ENCODE data around the gene TBC1D12.
A peak's percentile ranks its signal among the peaks of the same experiment; 100 is the strongest.
"Not testable (repeated sequence)": the region's sequence is repeated elsewhere in the genome, so short reads cannot be mapped to it uniquely, and the experiment has no call there.

Gene TBC1D12

DNA sequence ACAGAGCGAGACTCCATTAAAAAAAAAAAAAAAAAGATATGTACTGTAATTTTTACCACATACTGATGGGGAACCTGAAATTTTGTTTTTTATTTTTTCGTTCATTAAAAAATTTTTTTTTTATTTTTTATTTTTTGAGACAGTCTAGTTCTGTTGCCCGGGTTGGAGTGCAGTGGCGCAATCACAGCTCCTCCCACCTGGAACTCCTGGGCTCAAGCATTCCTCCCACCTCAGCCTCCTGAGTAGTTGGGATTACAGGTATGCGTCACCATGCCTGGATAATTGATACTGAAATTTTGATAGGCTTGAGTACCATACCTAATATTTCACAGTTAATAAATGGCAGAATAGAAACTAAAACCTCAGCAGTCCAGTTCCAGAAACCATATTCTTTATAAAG, 122.4 kb downstream of the TBC1D12 start:
- no peak for DNase-seq (ENCODE audit: low read depth)
- TF ChIP-seq, protein P1, sequence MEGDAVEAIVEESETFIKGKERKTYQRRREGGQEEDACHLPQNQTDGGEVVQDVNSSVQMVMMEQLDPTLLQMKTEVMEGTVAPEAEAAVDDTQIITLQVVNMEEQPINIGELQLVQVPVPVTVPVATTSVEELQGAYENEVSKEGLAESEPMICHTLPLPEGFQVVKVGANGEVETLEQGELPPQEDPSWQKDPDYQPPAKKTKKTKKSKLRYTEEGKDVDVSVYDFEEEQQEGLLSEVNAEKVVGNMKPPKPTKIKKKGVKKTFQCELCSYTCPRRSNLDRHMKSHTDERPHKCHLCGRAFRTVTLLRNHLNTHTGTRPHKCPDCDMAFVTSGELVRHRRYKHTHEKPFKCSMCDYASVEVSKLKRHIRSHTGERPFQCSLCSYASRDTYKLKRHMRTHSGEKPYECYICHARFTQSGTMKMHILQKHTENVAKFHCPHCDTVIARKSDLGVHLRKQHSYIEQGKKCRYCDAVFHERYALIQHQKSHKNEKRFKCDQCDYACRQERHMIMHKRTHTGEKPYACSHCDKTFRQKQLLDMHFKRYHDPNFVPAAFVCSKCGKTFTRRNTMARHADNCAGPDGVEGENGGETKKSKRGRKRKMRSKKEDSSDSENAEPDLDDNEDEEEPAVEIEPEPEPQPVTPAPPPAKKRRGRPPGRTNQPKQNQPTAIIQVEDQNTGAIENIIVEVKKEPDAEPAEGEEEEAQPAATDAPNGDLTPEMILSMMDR (IDR thresholded peaks at IDR 0.05; ENCODE audit: low read depth, low read length, missing control alignments) = no peak

DNA sequence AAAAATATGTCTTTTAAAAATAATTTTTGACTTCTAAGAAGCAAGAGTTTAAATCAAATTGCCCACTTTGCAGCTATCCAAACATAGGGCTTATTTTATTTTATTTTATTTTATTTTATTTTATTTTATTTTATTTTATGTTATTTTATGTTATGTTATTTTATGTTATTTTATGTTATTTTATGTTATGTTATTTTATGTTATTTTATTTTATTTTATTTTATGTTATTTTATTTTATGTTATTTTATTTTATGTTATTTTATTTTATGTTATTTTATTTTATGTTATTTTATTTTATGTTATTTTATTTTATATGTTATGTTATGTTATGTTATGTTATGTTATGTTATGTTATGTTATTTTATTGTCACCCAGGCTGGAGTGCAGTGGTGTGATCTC, 129.2 kb downstream of the TBC1D12 start:
- DNase-seq (ENCODE audit: low read depth); H3K4me3 ChIP-seq (ENCODE audit: low read depth, low read length): not testable (repeated sequence)

More for the DNA sequence above, 122.4 kb downstream of the TBC1D12 start:
- H3K4me3 ChIP-seq (ENCODE audit: low read depth, low read length) = no peak overlapping the region

DNA sequence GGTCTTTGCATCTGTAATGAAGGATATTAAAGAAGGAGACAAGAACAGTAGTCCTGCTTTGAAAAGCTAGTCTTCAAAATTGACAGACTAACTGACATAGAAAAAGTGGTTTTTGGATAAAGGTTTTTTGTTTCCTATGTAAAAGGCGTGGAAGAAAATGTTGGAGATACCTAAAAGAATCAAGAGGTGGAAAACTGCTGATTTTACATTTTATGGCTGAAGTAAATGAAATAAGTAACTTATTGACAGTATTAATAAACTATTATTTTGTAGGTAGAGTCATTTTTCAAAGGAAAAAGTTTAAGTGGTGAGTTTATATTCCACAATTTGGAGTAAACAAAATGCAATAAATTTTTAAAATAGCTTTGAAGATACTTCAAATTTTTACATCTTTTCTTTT, 130.7 kb downstream of the TBC1D12 start:
- DNase-seq (ENCODE audit: low read depth) = no peak
- TF ChIP-seq, protein P1 (IDR thresholded peaks at IDR 0.05; ENCODE audit: low read depth, low read length, missing control alignments) = no peak
- no peak overlapping the region for H3K4me3 ChIP-seq (ENCODE audit: low read depth, low read length)

DNA sequence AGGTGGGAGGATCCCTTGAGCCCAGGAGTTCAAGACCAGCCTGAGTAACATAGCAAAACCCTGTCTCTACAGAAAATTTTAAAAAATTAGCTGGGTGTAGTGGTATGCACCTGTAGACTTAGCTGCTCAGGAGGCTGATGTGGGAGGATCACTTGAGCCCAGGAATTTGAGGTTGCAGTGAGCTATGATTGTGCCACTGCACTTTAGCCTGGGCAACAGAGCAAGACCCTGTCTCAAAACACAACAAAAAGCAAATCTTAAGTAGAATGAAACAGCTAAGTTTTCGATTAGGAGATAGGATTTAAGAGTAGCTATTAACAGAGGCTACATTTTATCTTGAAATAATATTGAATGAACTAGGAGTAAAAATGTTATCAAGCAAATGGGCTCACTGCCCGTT, 139.9 kb downstream of the TBC1D12 start:
- H3K4me3 ChIP-seq (ENCODE audit: low read depth, low read length); DNase-seq (ENCODE audit: low read depth): not testable (repeated sequence)

DNA sequence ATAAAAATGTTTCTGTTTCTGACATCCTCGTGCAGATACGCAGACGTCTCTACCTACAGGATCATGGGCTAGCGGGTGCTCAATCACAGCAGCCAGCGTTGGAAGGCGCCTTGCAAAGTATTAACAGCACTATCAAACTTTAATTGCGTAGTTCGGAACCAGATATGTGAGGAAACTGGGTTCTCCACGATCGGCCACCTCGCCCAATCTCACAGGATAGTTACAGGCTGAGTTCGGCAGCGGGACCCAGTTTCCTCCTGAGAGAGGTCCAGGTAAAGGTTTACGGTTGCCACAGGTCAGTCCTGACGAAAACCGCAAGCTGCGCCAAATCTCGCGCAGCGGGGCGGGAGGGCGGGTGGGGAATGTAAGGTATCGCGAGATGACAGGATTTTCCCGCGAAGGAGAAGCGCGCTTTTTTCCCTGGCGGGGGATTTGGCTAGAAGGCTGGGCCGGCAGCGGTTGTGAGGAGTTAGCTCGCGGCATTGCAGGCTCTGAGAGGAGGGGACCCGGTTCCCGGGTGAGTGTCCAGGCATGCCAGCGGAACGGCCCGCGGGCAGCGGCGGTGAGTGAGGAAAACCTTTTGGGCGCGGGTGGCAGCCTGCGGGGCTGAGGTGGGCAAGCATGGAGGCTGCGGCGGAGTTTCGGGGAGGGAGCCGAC, 143.2 kb downstream of the TBC1D12 start, which contains the start of gene HELLS:
Gene HELLS (plus strand): TSS at position 398 of the 658 bp plus-strand sequence. CDS start 134 bp downstream, at position 532.
- DNase-seq (ENCODE audit: low read depth) = peak; percentile 70
- H3K4me3 ChIP-seq (ENCODE audit: low read depth, low read length) = peak within 1 kb of the TSS; percentile 78
- TF ChIP-seq, protein P1 (IDR thresholded peaks at IDR 0.05; ENCODE audit: low read depth, low read length, missing control alignments) = no peak

DNA sequence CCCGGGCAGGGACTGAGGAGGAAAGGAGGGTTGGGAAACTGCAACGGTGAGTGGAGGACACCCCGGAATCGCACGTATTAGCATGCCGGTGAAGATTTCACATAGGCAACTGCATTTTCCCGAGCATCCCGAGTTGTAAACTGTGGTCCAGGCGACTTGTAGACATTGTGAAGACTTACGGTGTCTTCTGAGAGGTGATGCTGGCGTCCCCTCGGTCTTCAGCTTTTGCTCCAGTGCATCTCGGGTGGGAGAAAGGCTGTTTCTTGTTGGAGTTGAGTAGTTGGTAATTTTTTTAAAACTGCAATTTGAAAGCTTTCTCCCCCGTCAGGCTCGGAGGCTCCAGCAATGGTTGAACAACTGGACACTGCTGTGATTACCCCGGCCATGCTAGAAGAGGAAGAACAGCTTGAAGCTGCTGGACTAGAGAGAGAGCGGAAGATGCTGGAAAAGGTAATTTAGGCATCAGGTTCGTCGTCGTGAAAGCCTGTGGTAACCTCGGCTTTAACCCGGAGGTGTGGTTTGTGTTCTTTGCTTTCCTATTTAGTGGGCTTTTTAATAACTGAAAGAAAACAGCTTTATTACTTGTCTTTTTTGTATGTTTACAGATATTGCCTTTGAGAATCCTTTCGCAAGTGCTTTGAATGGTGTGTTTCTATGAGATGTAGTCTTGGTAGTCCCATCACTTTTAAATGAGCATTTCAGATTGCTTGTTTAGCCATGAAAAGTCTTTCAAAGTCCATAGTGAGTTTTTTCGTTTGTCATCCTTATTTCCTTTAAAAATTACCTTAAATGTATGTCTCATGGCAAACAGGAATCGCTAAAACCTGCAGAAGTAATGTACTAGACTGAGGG, 143.9 kb downstream of the TBC1D12 start:
- TF ChIP-seq, protein P1 (IDR thresholded peaks at IDR 0.05; ENCODE audit: low read depth, low read length, missing control alignments) = no peak
- H3K4me3 ChIP-seq (ENCODE audit: low read depth, low read length) = peak overlapping the region; percentile 78
- no peak for DNase-seq (ENCODE audit: low read depth)

DNA sequence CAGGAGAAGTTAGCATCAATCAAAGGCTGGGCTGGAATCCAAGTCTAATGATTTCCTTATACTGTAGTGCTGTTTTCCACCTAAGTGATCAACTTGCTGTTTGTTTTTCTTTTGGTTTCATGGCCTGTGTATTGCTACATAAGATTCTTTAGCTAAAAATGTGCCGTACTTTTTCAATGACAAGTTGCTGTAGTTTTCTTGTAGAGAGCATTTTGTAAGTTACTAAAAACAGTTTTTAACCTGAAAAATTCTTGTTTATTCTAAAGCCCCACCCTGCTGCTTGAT, 144.5 kb downstream of the TBC1D12 start:
- peak overlapping the region; percentile 78 for H3K4me3 ChIP-seq (ENCODE audit: low read depth, low read length)
- DNase-seq (ENCODE audit: low read depth) = no peak
- TF ChIP-seq, protein P1 (IDR thresholded peaks at IDR 0.05; ENCODE audit: low read depth, low read length, missing control alignments) = no peak

DNA sequence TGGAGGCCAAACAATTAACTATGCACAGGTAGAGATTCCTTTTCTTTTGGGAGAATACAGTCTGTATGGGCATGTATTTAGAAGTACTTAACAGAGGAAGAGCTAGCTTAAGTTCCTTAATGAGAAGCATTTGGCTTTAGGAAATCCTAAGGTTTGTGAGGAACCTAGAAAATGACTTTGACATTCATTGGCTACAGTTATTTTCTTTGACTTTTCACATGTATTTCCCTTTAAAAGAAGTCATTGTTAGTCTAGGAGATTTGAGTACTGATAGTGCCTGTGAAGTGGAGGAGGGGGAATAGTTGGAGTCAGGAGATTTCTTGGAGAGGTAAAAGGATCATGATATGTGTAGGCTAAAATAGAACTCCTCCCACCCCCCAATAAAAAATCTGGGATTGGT, 146.9 kb downstream of the TBC1D12 start:
- DNase-seq (ENCODE audit: low read depth) = no peak
- no peak overlapping the region for H3K4me3 ChIP-seq (ENCODE audit: low read depth, low read length)
- TF ChIP-seq, protein P1 (IDR thresholded peaks at IDR 0.05; ENCODE audit: low read depth, low read length, missing control alignments) = no peak

DNA sequence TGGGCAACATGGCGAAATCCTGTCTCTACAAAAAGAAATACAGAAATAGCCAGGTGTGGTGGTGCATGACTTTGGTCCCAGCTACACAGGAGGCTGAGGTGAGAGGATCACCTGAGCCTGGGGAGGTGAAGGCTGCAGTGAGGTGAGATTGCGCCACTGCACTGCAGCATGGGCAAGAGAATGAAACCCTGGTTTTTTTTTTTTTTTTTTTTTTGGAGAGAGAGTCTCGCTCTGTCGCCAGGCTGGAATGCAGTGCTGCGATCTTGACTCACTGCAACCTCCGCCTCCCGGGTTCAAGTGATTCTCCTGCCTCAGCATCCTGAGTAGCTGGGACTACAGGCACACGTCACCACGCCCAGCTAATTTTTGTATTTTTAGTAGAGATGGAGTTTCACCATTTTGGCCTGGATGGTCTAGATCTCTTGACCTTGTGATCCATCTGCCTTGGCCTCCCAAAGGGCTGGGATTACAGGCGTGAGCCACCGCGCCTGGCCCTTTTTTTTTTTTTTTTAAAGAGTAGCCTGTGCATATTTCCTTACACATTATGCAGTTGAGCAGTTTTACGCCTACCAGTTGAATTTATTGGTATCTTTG, 165.5 kb downstream of the TBC1D12 start:
- DNase-seq (ENCODE audit: low read depth); H3K4me3 ChIP-seq (ENCODE audit: low read depth, low read length): not testable (repeated sequence)
